ENCODE data around the gene SLU7.
A peak's percentile ranks its signal among the peaks of the same experiment; 100 is the strongest.

Gene SLU7

DNA sequence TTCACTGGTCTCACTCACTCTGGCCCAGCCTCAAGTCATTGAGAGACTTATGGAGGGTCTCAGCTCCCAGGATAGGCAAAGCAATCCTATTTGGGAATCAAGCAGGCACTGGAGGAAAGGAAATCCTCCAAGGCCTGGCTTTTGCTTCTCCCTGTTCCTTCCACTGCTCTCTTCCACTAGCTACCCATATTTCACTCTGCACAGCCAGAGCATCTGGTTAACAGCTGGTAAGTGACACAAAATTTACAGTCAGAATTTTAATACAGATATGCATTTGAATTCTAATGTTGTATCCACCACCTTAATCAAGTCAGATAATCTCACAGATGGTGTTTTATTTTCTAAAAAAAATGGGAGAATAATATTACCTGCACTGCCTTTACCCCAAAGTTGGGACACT is 47.6 kb downstream of the SLU7 start:
- Histone ChIP-seq H2BK120ac (ENCODE audit: low read depth, low read length) (no peak overlapping the region), H3K56ac (ENCODE audit: low read length) (no peak overlapping the region), H3K9ac (ENCODE audit: low read length) (no peak overlapping the region), H3K4ac (ENCODE audit: low read depth, low read length) (no peak overlapping the region), H4K5ac (ENCODE audit: low read length) (no peak overlapping the region), H3K27ac (ENCODE audit: low read depth, low read length) (no peak overlapping the region), H3K27me3 (ENCODE audit: insufficient read depth, low read length, poor library complexity) (peaks cover 8% of the 10 kb centered on the region), H4K8ac (ENCODE audit: low read depth, low read length) (no peak overlapping the region), H3K4me2 (ENCODE audit: low read length) (no peak overlapping the region), H3K18ac (ENCODE audit: low read length) (no peak overlapping the region), H3K4me1 (ENCODE audit: control insufficient read depth, low read depth, low read length) (peaks cover 3% of the 10 kb centered on the region), H3K4me3 (ENCODE audit: low read length) (no peak overlapping the region), H2AK5ac (ENCODE audit: low read length) (no peak overlapping the region), H3K79me1 (ENCODE audit: low read length) (no peaks in the 10 kb centered on the region), H2BK15ac (replicated peaks; ENCODE audit: low read depth) (no peak overlapping the region), H3K36me3 (ENCODE audit: control insufficient read depth, insufficient read depth, low read length) (no peaks in the 10 kb centered on the region), H3K23ac (ENCODE audit: low read length) (no peak overlapping the region), H3K79me2 (ENCODE audit: control insufficient read depth, insufficient read depth, low read length) (no peaks in the 10 kb centered on the region), H2BK5ac (ENCODE audit: low read length) (no peak overlapping the region)
- DNase-seq: no peak

DNA sequence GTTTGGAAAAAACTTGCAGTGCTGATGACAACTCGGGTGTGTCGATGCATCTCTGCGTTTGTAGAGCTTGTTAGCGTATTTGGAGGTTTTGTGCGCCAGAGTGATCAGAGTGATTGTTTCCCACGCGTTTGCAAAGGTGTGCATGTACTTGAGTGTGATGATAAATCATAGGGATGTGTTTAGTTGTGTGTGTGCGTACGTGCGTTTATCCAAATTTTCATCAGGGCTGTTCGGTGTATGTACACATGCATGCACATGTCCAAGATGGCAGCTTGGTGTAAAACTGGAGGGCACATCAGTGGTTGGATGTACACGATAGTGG is 48.2 kb downstream of the SLU7 start:
- H3K27me3 ChIP-seq (ENCODE audit: insufficient read depth, low read length, poor library complexity): peaks cover 8% of the 10 kb centered on the region
- H3K56ac ChIP-seq (ENCODE audit: low read length): peak overlapping the region; percentile 12
- H3K9ac ChIP-seq (ENCODE audit: low read length): peak overlapping the region; percentile 38
- H3K36me3 ChIP-seq (ENCODE audit: control insufficient read depth, insufficient read depth, low read length): no peaks in the 10 kb centered on the region
- peak overlapping the region; percentile 54 for H3K4me2 ChIP-seq (ENCODE audit: low read length)
- peak overlapping the region; percentile 14 for H3K4me3 ChIP-seq (ENCODE audit: low read length)
- no peak overlapping the region for H3K27ac ChIP-seq (ENCODE audit: low read depth, low read length)
- no peak overlapping the region for H4K8ac ChIP-seq (ENCODE audit: low read depth, low read length)
- no peak overlapping the region for H2BK5ac ChIP-seq (ENCODE audit: low read length)
- H3K79me1 ChIP-seq (ENCODE audit: low read length): no peaks in the 10 kb centered on the region
- no peak overlapping the region for H3K23ac ChIP-seq (ENCODE audit: low read length)
- peaks cover 3% of the 10 kb centered on the region for H3K4me1 ChIP-seq (ENCODE audit: control insufficient read depth, low read depth, low read length)
- H2AK5ac ChIP-seq (ENCODE audit: low read length): no peak overlapping the region
- no peak overlapping the region for H2BK15ac ChIP-seq (replicated peaks; ENCODE audit: low read depth)
- 100% methylated on average over 1 of the region's 12 CpGs for WGBS (ENCODE audit: extremely low coverage, insufficient coverage, low lambda C conversion rate)
- no peaks in the 10 kb centered on the region for H3K79me2 ChIP-seq (ENCODE audit: control insufficient read depth, insufficient read depth, low read length)
- no peak overlapping the region for H3K18ac ChIP-seq (ENCODE audit: low read length)
- H2BK120ac ChIP-seq (ENCODE audit: low read depth, low read length): no peak overlapping the region
- DNase-seq: no peak
- H4K5ac ChIP-seq (ENCODE audit: low read length): no peak overlapping the region
- H3K4ac ChIP-seq (ENCODE audit: low read depth, low read length): no peak overlapping the region

DNA sequence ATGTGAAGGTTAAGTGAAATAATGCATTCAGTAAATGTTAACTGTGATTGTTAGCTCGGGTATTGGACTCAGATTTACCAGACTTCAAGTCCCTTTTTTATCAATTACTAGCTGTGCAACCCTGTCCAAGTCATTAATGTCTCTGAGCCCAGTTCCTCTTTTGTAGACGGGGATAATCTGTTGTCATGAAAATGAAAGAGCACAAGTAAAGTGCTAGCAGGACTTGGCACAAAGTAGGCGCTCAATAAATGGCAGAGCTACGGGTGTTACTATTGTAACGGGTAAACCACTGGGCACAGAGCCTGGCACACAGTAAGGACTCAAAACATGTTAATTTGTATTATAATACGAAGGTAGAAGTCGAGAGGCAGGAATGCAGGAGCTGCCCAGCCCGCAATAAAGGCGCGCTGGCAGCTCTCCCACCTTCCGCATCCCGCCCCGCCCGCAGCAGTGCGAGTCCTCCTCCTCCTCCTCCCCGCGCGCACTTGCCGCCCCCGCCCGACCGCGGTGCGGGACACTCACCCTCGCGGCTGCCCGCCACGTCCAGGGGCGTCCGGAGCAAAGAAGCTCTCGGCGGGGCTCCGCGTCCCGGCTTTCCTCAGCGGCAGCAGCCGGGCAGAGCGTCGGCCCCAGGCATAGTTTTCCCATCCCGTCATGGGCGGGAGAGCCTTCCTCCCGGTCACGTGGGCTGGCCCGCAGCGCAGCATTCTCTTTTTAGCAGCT is 48.7 kb downstream of the SLU7 start, which contains the start of gene C1QTNF2:
Gene C1QTNF2 (minus strand): TSS at position 637 of the 723 bp plus-strand sequence. CDS start 15,615 bp downstream, outside the sequence.
- Histone ChIP-seq H2AK5ac (ENCODE audit: low read length) (no peak within 1 kb of the TSS), H3K23ac (ENCODE audit: low read length) (no peak within 1 kb of the TSS), H3K79me1 (ENCODE audit: low read length) (no peaks in the 10 kb centered on the region), H4K8ac (ENCODE audit: low read depth, low read length) (no peak within 1 kb of the TSS), H3K4me3 (ENCODE audit: low read length) (peak within 1 kb of the TSS; percentile 14), H3K4me1 (ENCODE audit: control insufficient read depth, low read depth, low read length) (peaks cover 3% of the 10 kb centered on the region), H3K18ac (ENCODE audit: low read length) (no peak within 1 kb of the TSS), H4K5ac (ENCODE audit: low read length) (no peak within 1 kb of the TSS), H3K9ac (ENCODE audit: low read length) (peak within 1 kb of the TSS; percentile 38), H3K36me3 (ENCODE audit: control insufficient read depth, insufficient read depth, low read length) (no peaks in the 10 kb centered on the region), H3K79me2 (ENCODE audit: control insufficient read depth, insufficient read depth, low read length) (no peaks in the 10 kb centered on the region), H2BK5ac (ENCODE audit: low read length) (no peak within 1 kb of the TSS), H3K27me3 (ENCODE audit: insufficient read depth, low read length, poor library complexity) (peaks cover 8% of the 10 kb centered on the region), H2BK15ac (replicated peaks; ENCODE audit: low read depth) (no peak within 1 kb of the TSS), H3K27ac (ENCODE audit: low read depth, low read length) (no peak within 1 kb of the TSS), H3K4me2 (ENCODE audit: low read length) (peak within 1 kb of the TSS; percentile 54), H3K4ac (ENCODE audit: low read depth, low read length) (no peak within 1 kb of the TSS), H3K56ac (ENCODE audit: low read length) (peak within 1 kb of the TSS; percentile 71), H2BK120ac (ENCODE audit: low read depth, low read length) (no peak within 1 kb of the TSS)
- WGBS (ENCODE audit: extremely low coverage, insufficient coverage, low lambda C conversion rate): no CpG with 5 or more reads among the region's 45 CpGs
- DNase-seq: peak; percentile 80

DNA sequence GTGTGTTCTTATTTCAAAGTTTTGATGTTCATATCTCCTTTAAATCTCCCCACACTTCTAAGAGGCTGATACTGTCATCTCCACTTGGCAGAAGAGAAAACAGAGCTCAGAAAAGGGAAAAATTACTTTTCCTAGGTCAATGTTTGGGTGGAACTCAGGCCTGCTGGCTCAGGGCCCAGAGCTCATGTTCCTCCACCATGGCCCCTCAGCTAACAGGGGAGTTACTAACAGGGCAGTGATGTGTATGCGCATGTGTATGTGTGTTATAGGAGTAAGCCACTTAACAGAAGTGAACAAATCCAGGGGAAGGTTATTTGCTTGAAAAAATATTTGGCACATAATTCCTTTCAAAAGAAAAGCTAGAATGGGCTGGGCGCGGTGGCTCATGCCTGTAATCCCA is 51.0 kb downstream of the SLU7 start:
- Histone ChIP-seq H3K27ac (ENCODE audit: low read depth, low read length) (no peak overlapping the region), H2BK120ac (ENCODE audit: low read depth, low read length) (no peak overlapping the region), H3K4ac (ENCODE audit: low read depth, low read length) (no peak overlapping the region), H3K9ac (ENCODE audit: low read length) (no peak overlapping the region), H3K23ac (ENCODE audit: low read length) (no peak overlapping the region), H3K4me1 (ENCODE audit: control insufficient read depth, low read depth, low read length) (peaks cover 3% of the 10 kb centered on the region), H3K27me3 (ENCODE audit: insufficient read depth, low read length, poor library complexity) (peaks cover 8% of the 10 kb centered on the region), H3K18ac (ENCODE audit: low read length) (no peak overlapping the region), H2BK5ac (ENCODE audit: low read length) (no peak overlapping the region), H3K79me1 (ENCODE audit: low read length) (no peaks in the 10 kb centered on the region), H3K4me2 (ENCODE audit: low read length) (no peak overlapping the region), H3K36me3 (ENCODE audit: control insufficient read depth, insufficient read depth, low read length) (no peaks in the 10 kb centered on the region), H2AK5ac (ENCODE audit: low read length) (no peak overlapping the region), H3K79me2 (ENCODE audit: control insufficient read depth, insufficient read depth, low read length) (no peaks in the 10 kb centered on the region), H3K4me3 (ENCODE audit: low read length) (no peak overlapping the region), H2BK15ac (replicated peaks; ENCODE audit: low read depth) (no peak overlapping the region), H3K56ac (ENCODE audit: low read length) (no peak overlapping the region), H4K8ac (ENCODE audit: low read depth, low read length) (no peak overlapping the region), H4K5ac (ENCODE audit: low read length) (no peak overlapping the region)
- no CpG with 5 or more reads among the region's 3 CpGs for WGBS (ENCODE audit: extremely low coverage, insufficient coverage, low lambda C conversion rate)
- DNase-seq: no peak

DNA sequence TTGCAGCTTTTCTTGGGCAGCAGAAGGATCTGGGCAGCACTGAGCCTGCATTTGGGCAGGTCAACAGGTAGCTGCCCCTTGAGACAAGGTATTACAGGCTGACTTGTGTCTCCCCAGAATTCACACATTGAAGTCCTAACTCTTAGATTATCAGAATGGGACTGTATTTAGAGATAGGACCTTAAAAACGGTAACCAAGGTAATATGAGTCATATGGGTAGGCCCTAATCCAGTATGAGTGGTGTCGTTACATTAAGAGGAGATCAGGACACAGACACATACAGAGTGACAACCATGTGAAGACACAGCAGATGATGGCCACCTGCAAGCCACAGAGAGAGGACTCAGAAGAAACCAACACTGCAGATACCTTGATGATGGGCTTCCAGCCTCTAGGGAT is 51.6 kb downstream of the SLU7 start:
- H2BK120ac ChIP-seq (ENCODE audit: low read depth, low read length): no peak overlapping the region
- H3K4me1 ChIP-seq (ENCODE audit: control insufficient read depth, low read depth, low read length): peaks cover 3% of the 10 kb centered on the region
- H3K27me3 ChIP-seq (ENCODE audit: insufficient read depth, low read length, poor library complexity): peaks cover 8% of the 10 kb centered on the region
- no peak for DNase-seq
- H3K56ac ChIP-seq (ENCODE audit: low read length): no peak overlapping the region
- H3K79me2 ChIP-seq (ENCODE audit: control insufficient read depth, insufficient read depth, low read length): no peaks in the 10 kb centered on the region
- H3K79me1 ChIP-seq (ENCODE audit: low read length): no peaks in the 10 kb centered on the region
- H2BK15ac ChIP-seq (replicated peaks; ENCODE audit: low read depth): no peak overlapping the region
- no peak overlapping the region for H2AK5ac ChIP-seq (ENCODE audit: low read length)
- no peak overlapping the region for H3K4me2 ChIP-seq (ENCODE audit: low read length)
- no peak overlapping the region for H3K4ac ChIP-seq (ENCODE audit: low read depth, low read length)
- H3K4me3 ChIP-seq (ENCODE audit: low read length): no peak overlapping the region
- H2BK5ac ChIP-seq (ENCODE audit: low read length): no peak overlapping the region
- no CpG with 5 or more reads among the region's 2 CpGs for WGBS (ENCODE audit: extremely low coverage, insufficient coverage, low lambda C conversion rate)
- no peak overlapping the region for H4K5ac ChIP-seq (ENCODE audit: low read length)
- no peak overlapping the region for H3K18ac ChIP-seq (ENCODE audit: low read length)
- no peak overlapping the region for H3K23ac ChIP-seq (ENCODE audit: low read length)
- H3K9ac ChIP-seq (ENCODE audit: low read length): no peak overlapping the region
- no peak overlapping the region for H3K27ac ChIP-seq (ENCODE audit: low read depth, low read length)
- H4K8ac ChIP-seq (ENCODE audit: low read depth, low read length): no peak overlapping the region
- no peaks in the 10 kb centered on the region for H3K36me3 ChIP-seq (ENCODE audit: control insufficient read depth, insufficient read depth, low read length)

DNA sequence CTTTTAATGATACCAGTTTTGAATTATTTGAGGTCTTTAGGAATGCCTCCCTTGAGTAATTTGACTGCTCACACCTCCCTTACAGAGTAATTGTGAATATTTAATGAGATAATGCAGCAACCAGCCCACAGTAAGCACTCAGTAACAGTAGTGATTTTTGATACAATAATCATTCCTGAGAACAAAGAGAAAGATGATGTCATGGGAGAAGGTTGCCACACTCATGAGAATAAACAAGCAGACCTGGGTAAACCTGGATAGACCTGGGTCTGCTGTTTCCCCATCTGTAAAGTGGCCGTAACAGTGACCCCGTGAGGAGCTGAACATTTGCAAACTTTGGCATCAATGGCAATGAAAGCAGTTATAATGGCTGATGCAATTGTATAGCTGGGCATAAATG is 52.7 kb downstream of the SLU7 start:
- no peak overlapping the region for H2BK120ac ChIP-seq (ENCODE audit: low read depth, low read length)
- H3K79me2 ChIP-seq (ENCODE audit: control insufficient read depth, insufficient read depth, low read length): no peaks in the 10 kb centered on the region
- no peak overlapping the region for H3K18ac ChIP-seq (ENCODE audit: low read length)
- no peak overlapping the region for H2BK5ac ChIP-seq (ENCODE audit: low read length)
- no peak overlapping the region for H3K9ac ChIP-seq (ENCODE audit: low read length)
- no peak overlapping the region for H4K5ac ChIP-seq (ENCODE audit: low read length)
- no peaks in the 10 kb centered on the region for H3K79me1 ChIP-seq (ENCODE audit: low read length)
- peaks cover 3% of the 10 kb centered on the region for H3K4me1 ChIP-seq (ENCODE audit: control insufficient read depth, low read depth, low read length)
- no peak overlapping the region for H2BK15ac ChIP-seq (replicated peaks; ENCODE audit: low read depth)
- H3K23ac ChIP-seq (ENCODE audit: low read length): no peak overlapping the region
- no peak overlapping the region for H3K56ac ChIP-seq (ENCODE audit: low read length)
- no CpG with 5 or more reads among the region's 2 CpGs for WGBS (ENCODE audit: extremely low coverage, insufficient coverage, low lambda C conversion rate)
- H3K4me3 ChIP-seq (ENCODE audit: low read length): no peak overlapping the region
- H3K36me3 ChIP-seq (ENCODE audit: control insufficient read depth, insufficient read depth, low read length): no peaks in the 10 kb centered on the region
- DNase-seq: no peak
- H3K27ac ChIP-seq (ENCODE audit: low read depth, low read length): no peak overlapping the region
- no peak overlapping the region for H3K4ac ChIP-seq (ENCODE audit: low read depth, low read length)
- H3K27me3 ChIP-seq (ENCODE audit: insufficient read depth, low read length, poor library complexity): peaks cover 8% of the 10 kb centered on the region
- H3K4me2 ChIP-seq (ENCODE audit: low read length): no peak overlapping the region
- H2AK5ac ChIP-seq (ENCODE audit: low read length): no peak overlapping the region
- H4K8ac ChIP-seq (ENCODE audit: low read depth, low read length): no peak overlapping the region
